Endodermal cell (in vitro differentiated cells): ENCODE results near the gene ENTR1. TPM values are rescaled to one million over a fixed set of nuclear protein-coding genes. Genes with fewer than 3 reads are reported as not detected.

Experiments used
- DNase-seq: peaks from one replicate; pipeline ENCODE4 v3.0.0-alpha.2; 2017
- H3K27ac ChIP-seq: 2 replicates; pipeline ENCODE4 v1.5.1; 2013; ENCODE audit warnings: mild to moderate bottlenecking, low read depth, low read length, moderate library complexity
- H3K27me3 ChIP-seq: 2 replicates; pipeline ENCODE4 v1.6.1; 2013; ENCODE audit warnings: mild to moderate bottlenecking, low read length, moderate library complexity; ENCODE audit not compliant: insufficient read depth, control insufficient read depth, poor library complexity, severe bottlenecking
- H3K36me3 ChIP-seq: 2 replicates; pipeline ENCODE4 v1.7.0; 2013; ENCODE audit warnings: mild to moderate bottlenecking, low read length, moderate library complexity; ENCODE audit not compliant: control insufficient read depth, insufficient read depth
- H3K4me1 ChIP-seq: one replicate; pipeline ENCODE4 v1.7.0; 2013; ENCODE audit warnings: low read length; ENCODE audit not compliant: control insufficient read depth, insufficient read depth
- H3K4me3 ChIP-seq: 2 replicates; pipeline ENCODE4 v1.5.1; 2013; ENCODE audit warnings: mild to moderate bottlenecking, low read length, moderate library complexity
- H3K9ac ChIP-seq: 2 replicates; pipeline ENCODE4 v1.6.1; 2013; ENCODE audit warnings: mild to moderate bottlenecking, low read length, moderate library complexity; ENCODE audit not compliant: poor library complexity, severe bottlenecking; ENCODE audit errors: extremely low read depth
- H3K9me3 ChIP-seq: 2 replicates; pipeline ENCODE4 v1.6.1; 2013; ENCODE audit warnings: mild to moderate bottlenecking, low read length, moderate library complexity; ENCODE audit not compliant: control insufficient read depth
- H3K27ac Mint-ChIP-seq: 2 replicates; pipeline ENCODE4 v1.8.0; 2020; ENCODE audit warnings: mixed read lengths
- H3K27me3 Mint-ChIP-seq: 2 replicates; pipeline ENCODE4 v1.8.0; 2021; ENCODE audit warnings: mild to moderate bottlenecking, mixed read lengths; ENCODE audit not compliant: insufficient read depth
- H3K36me3 Mint-ChIP-seq: 2 replicates; pipeline ENCODE4 v1.8.0; 2020; ENCODE audit warnings: low read depth, mixed read lengths
- H3K4me1 Mint-ChIP-seq: 2 replicates; pipeline ENCODE4 v1.8.0; 2020; ENCODE audit warnings: mixed read lengths
- H3K4me3 Mint-ChIP-seq: 2 replicates; pipeline ENCODE4 v1.8.0; 2020; ENCODE audit warnings: mild to moderate bottlenecking, moderate library complexity, mixed read lengths
- H3K9me3 Mint-ChIP-seq: 2 replicates; pipeline ENCODE4 v1.8.0; 2020; ENCODE audit warnings: mild to moderate bottlenecking, mixed read lengths
- WGBS, 2 experiments: methylation state at CpG; one replicate each; pipeline versions ENCODE4 v1.1.5 to v1.1.7; 2013; ENCODE audit warnings: missing lambda C conversion rate in 2 of 2, mixed read lengths in 1 of 2; ENCODE audit not compliant: insufficient coverage in 1 of 2, insufficient read length in 1 of 2; 5-methylcytosine and 5-hydroxymethylcytosine counted together
- total RNA-seq, 2 donors: library from RNA; stranded (reverse); fragmentation: NEBNext Ultra II Directional in 1 of 2; extraction: Animal tissue kit (Norgen Biotek cat#: 25700) in 1 of 2; gene quantifications; 2 replicates in 1 of 2; 3 replicates in 1 of 2; pipeline ENCODE4 v1.2.1, GENCODE V29; 2021
- TF ChIP-seq, protein P1 (sequence below): fragments of 200-600 bp; sonication (generic); conservative IDR thresholded peaks from 2 replicates; pipeline ENCODE4 v1.5.0; 2021; ENCODE audit warnings: antibody characterized with exemption, mild to moderate bottlenecking

ENTR1 gene
- total RNA-seq, 2 donors from 2014 or later = 76.6 to 83.1 TPM

DNA sequence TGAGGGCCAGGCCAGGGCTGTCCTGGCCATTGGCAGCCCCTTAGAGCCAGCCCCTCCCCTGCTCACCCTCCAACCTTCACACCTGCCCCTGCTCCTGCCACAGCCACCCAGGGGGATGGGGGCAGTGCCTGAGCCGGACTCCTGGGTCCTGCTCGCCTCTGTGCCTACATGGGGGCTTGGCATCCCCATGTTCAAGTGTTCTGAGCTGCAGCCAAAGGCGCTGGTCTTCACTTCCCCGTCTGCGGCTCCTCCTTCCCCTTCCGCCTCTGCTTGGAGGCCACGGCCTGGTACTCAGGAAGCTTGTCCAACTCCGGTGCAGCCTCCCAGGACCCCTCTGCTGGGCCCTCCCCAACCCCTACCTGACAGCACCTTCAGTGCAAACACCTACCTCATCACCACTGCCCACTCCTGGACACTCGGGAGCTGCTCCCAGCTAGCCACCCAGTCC lies 44.6 kb downstream of the ENTR1 start:
- Mint-ChIP-seq H3K4me3 (no peak overlapping the region), H3K36me3 (no peaks in the 10 kb centered on the region), H3K27me3 (no peaks in the 10 kb centered on the region), H3K9me3 (peaks cover 1% of the 10 kb centered on the region), H3K27ac (no peak overlapping the region), H3K4me1 (no peaks in the 10 kb centered on the region)
- WGBS, 2 experiments = 93 to 95% methylated on average over 4 to 9 of the region's 9 CpGs
- H3K27ac ChIP-seq = no peak overlapping the region
- no peaks in the 10 kb centered on the region for H3K36me3 ChIP-seq
- no peak for DNase-seq
- H3K9me3 ChIP-seq = no peaks in the 10 kb centered on the region
- no peaks in the 10 kb centered on the region for H3K4me1 ChIP-seq
- TF ChIP-seq, protein P1, sequence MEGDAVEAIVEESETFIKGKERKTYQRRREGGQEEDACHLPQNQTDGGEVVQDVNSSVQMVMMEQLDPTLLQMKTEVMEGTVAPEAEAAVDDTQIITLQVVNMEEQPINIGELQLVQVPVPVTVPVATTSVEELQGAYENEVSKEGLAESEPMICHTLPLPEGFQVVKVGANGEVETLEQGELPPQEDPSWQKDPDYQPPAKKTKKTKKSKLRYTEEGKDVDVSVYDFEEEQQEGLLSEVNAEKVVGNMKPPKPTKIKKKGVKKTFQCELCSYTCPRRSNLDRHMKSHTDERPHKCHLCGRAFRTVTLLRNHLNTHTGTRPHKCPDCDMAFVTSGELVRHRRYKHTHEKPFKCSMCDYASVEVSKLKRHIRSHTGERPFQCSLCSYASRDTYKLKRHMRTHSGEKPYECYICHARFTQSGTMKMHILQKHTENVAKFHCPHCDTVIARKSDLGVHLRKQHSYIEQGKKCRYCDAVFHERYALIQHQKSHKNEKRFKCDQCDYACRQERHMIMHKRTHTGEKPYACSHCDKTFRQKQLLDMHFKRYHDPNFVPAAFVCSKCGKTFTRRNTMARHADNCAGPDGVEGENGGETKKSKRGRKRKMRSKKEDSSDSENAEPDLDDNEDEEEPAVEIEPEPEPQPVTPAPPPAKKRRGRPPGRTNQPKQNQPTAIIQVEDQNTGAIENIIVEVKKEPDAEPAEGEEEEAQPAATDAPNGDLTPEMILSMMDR = no peak
- H3K4me3 ChIP-seq = no peak overlapping the region
- no peak overlapping the region for H3K9ac ChIP-seq
- H3K27me3 ChIP-seq = no peaks in the 10 kb centered on the region

DNA sequence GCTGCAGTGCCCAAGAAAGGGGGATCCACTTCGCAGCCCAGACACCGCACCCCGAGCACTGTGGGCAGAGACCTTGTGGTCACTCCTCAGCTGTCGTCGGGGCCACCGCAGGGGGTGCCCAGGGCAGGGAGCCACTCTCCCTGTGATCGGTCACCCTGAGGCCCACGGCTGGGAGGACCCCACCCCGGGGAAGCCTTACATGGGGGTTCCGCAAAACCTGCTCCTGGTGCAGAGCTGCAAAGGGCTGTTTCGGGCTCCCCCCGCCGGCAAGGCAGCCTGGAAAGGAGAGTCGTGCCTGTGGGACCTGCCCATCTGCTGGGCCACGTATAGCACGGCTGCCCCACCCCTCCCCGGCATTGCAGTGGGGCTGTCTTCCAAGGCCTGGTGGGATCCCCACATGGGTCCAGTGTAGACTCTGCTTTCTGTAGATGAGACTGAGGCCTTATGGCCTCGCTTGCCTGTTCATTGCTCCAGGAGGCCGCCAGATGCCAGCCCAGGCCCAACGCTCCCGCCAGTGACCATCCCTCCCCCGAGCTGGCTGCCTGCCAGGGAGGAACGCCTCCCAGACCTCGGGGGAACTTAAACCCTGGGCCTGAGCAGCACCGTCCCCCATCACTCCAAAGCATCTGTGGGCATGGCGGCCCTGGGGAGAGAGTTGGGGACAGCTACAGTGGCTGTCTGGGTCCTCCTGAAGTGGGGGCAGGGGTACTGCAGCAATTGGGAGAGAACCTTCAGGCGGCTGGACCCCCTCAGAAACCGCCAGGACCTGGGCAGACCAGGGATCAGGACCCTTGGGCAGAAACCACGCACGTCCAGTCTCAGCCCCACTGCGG lies 45.3 kb downstream of the ENTR1 start:
- no peak overlapping the region for H3K4me3 Mint-ChIP-seq
- DNase-seq = no peak

DNA sequence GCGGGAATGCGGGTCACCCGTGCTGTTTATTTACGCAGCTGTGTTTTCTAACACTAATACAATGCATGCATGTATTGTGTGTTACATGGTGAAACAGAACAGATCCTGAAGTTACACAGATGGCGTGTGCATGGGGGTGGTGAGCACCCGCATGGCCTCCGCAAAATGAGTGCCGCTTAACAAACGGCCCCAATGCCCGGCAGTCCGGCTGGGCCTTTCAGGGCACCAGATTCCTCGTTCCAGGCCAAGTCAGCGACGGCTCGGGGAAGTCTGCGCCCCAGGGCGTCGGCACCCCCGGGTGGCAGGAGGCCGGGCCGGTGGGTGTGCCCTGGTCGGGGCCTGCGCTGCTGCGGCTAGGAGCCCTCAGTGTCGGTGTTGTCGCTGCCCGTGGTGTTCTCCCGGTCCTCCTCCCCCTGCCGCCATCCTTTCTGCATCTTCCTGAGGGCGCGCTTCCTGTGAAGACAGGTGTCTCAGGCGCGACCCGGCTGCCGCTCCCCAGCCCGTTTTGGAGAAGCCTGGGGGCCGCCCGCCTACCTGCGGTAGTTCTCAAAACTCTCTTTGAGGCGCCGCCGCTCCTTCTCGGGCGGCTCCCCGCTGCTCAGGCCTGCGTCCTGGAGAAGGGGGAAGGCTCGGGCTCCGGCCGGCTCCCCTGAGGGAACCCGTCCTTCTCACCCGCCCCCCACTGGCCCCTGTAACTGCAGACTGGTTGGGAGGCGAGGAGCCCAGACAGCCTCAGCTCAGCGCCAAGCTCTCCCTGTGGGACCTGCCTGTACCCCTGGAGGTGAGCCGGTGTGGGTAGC lies 46.3 kb downstream of the ENTR1 start:
- Mint-ChIP-seq H3K4me3 (peak overlapping the region; percentile 73), H3K27me3 (no peaks in the 10 kb centered on the region), H3K4me1 (no peaks in the 10 kb centered on the region), H3K9me3 (peaks cover 1% of the 10 kb centered on the region), H3K36me3 (no peaks in the 10 kb centered on the region), H3K27ac (no peak overlapping the region)
- no peak overlapping the region for H3K9ac ChIP-seq
- TF ChIP-seq, protein P1 = no peak
- no peaks in the 10 kb centered on the region for H3K9me3 ChIP-seq
- no peak overlapping the region for H3K4me3 ChIP-seq
- H3K36me3 ChIP-seq = no peaks in the 10 kb centered on the region
- H3K4me1 ChIP-seq = no peaks in the 10 kb centered on the region
- 77 to 87% methylated on average over 19 to 54 of the region's 54 CpGs for WGBS, 2 experiments
- H3K27ac ChIP-seq = no peak overlapping the region
- no peak for DNase-seq
- H3K27me3 ChIP-seq = no peaks in the 10 kb centered on the region

More for the DNA sequence above, 45.3 kb downstream of the ENTR1 start:
- H3K9ac ChIP-seq = no peak overlapping the region
- Mint-ChIP-seq H3K27ac (no peak overlapping the region), H3K36me3 (no peaks in the 10 kb centered on the region), H3K9me3 (peaks cover 1% of the 10 kb centered on the region), H3K27me3 (no peaks in the 10 kb centered on the region), H3K4me1 (no peaks in the 10 kb centered on the region)
- no peak overlapping the region for H3K27ac ChIP-seq
- no peak overlapping the region for H3K4me3 ChIP-seq
- TF ChIP-seq, protein P1 = no peak
- H3K4me1 ChIP-seq = no peaks in the 10 kb centered on the region
- no peaks in the 10 kb centered on the region for H3K36me3 ChIP-seq
- H3K9me3 ChIP-seq = no peaks in the 10 kb centered on the region
- H3K27me3 ChIP-seq = no peaks in the 10 kb centered on the region
- WGBS, 2 experiments = 91 to 93% methylated on average over 21 to 31 of the region's 31 CpGs
